OCI-LY3 (cell line): ENCODE results near the gene ETV7.

ENCODE experiments used
- H2AFZ ChIP-seq: fragments of 200-600, 300-600 bp; shearing (Covaris generic); 2 replicates; pipeline ENCODE4 v1.6.0; 2014; ENCODE audit warnings: antibody characterized with exemption, low read depth, low read length
- H3K27ac ChIP-seq: fragments of 200-600, 300-600 bp; sonication (generic); 2 replicates; pipeline ENCODE4 v1.5.1; 2014; ENCODE audit warnings: mild to moderate bottlenecking, low read length, moderate library complexity, mixed read lengths
- H3K27me3 ChIP-seq: fragments of 200-600, 300-600 bp; sonication (generic); 2 replicates; pipeline ENCODE4 v1.6.1; 2014; ENCODE audit warnings: low read depth, low read length, mixed read lengths
- H3K36me3 ChIP-seq: fragments of 200-600, 300-600 bp; sonication (generic); replicated peaks from 2 replicates; pipeline ENCODE3; 2014; ENCODE audit warnings: low read depth, low read length, mixed read lengths
- H3K4me1 ChIP-seq: fragments of 300-600, 200-600 bp; sonication (generic); 2 replicates; pipeline ENCODE4 v1.6.1; 2014; ENCODE audit warnings: low read length, mixed read lengths
- H3K4me2 ChIP-seq: fragments of 200-600, 300-600 bp; sonication (generic); 2 replicates; pipeline ENCODE4 v1.6.1; 2014; ENCODE audit warnings: low read length, mixed read lengths
- H3K4me3 ChIP-seq: fragments of 300-600, 200-600 bp; sonication (generic); 2 replicates; pipeline ENCODE4 v1.5.1; 2014; ENCODE audit warnings: antibody characterized with exemption, mild to moderate bottlenecking, low read length, moderate library complexity
- H3K79me2 ChIP-seq: fragments of 300-600, 200-600 bp; shearing (Covaris generic); 2 replicates; pipeline ENCODE4 v1.6.1; 2014; ENCODE audit warnings: mild to moderate bottlenecking, low read length, mixed read lengths
- H3K9ac ChIP-seq: fragments of 300-600, 200-600 bp; shearing (Covaris generic); 2 replicates; pipeline ENCODE4 v1.6.0; 2014; ENCODE audit warnings: mild to moderate bottlenecking, low read length, moderate library complexity
- H3K9me3 ChIP-seq: fragments of 200-600, 300-600 bp; shearing (Covaris generic); 2 replicates; pipeline ENCODE4 v1.6.1; 2014; ENCODE audit warnings: low read length, mixed read lengths; ENCODE audit not compliant: insufficient read depth
- H4K20me1 ChIP-seq: fragments of 200-600, 300-600 bp; sonication (generic); 2 replicates; pipeline ENCODE4 v1.6.1; 2016; ENCODE audit warnings: low read length, mixed read lengths; ENCODE audit not compliant: insufficient read depth
- EZH2phosphoT487 ChIP-seq: fragments of 200-600 bp; shearing (Covaris generic); IDR thresholded peaks from 2 replicates; pipeline ENCODE4 v1.6.1; 2018; ENCODE audit warnings: antibody characterized with exemption, mixed run types, low read depth
- TF ChIP-seq, protein P1 (sequence below): fragments of 200-600, 300-600 bp; sonication (generic); IDR thresholded peaks from 2 replicates; pipeline ENCODE4 v1.5.1; 2014; ENCODE audit warnings: antibody characterized with exemption, low read length, low read depth

Gene ETV7

DNA sequence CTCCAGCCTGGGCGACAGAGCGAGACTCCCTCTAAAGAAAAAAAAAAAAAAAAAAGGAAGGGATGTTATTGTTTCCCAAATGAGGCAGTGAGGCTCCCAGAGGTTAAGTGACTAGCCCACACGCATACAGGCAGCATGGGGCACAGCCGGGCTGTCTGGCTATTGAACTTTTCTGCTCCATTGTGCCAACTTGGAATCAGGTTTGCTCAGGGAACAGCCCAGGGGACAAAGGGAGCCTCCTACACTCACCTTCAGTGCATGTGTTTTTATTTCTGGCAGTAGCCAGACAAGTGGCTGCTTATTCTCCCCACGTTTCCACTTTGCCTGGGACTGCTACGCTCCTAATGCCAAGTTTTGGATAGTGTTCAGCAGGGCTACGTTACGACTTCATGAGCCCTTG lies 10.7 kb downstream of the ETV7 start:
- TF ChIP-seq, protein P1, sequence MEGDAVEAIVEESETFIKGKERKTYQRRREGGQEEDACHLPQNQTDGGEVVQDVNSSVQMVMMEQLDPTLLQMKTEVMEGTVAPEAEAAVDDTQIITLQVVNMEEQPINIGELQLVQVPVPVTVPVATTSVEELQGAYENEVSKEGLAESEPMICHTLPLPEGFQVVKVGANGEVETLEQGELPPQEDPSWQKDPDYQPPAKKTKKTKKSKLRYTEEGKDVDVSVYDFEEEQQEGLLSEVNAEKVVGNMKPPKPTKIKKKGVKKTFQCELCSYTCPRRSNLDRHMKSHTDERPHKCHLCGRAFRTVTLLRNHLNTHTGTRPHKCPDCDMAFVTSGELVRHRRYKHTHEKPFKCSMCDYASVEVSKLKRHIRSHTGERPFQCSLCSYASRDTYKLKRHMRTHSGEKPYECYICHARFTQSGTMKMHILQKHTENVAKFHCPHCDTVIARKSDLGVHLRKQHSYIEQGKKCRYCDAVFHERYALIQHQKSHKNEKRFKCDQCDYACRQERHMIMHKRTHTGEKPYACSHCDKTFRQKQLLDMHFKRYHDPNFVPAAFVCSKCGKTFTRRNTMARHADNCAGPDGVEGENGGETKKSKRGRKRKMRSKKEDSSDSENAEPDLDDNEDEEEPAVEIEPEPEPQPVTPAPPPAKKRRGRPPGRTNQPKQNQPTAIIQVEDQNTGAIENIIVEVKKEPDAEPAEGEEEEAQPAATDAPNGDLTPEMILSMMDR, result no peak
- no peak for TF ChIP-seq EZH2phosphoT487
- Histone ChIP-seq H3K9me3 (no peaks in the 10 kb centered on the region), H4K20me1 (no peaks in the 10 kb centered on the region), H3K4me1 (peaks cover 15% of the 10 kb centered on the region), H3K4me2 (no peak overlapping the region), H2AFZ (no peak overlapping the region), H3K27me3 (peaks cover 14% of the 10 kb centered on the region), H3K9ac (no peak overlapping the region), H3K27ac (no peak overlapping the region), H3K79me2 (no peaks in the 10 kb centered on the region), H3K4me3 (no peak overlapping the region), H3K36me3 (no peaks in the 10 kb centered on the region)

DNA sequence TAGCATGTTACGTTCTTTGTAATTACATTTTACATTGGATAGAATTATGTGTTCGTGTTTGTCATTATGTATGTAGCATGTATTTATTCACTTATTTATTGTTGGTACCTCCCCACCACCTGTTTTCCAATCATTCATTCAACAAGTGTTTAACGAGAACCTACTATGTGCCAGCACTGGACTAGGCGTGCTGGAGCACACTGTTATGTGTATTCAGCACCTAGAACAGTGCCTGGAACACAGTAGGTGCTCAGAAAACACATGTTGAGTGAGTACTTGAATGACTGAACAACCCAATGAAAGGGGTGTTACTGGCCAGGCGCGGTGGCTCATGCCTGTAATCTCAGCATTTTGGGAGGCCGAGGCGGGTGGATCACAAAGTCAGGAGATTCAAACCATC lies 11.3 kb downstream of the ETV7 start:
- H3K27ac ChIP-seq, result no peak overlapping the region
- TF ChIP-seq, protein P1, result no peak
- TF ChIP-seq EZH2phosphoT487, result no peak
- no peaks in the 10 kb centered on the region for H3K79me2 ChIP-seq
- H2AFZ ChIP-seq, result no peak overlapping the region
- H3K4me2 ChIP-seq, result no peak overlapping the region
- H3K9me3 ChIP-seq, result no peaks in the 10 kb centered on the region
- H4K20me1 ChIP-seq, result no peaks in the 10 kb centered on the region
- H3K27me3 ChIP-seq, result peaks cover 14% of the 10 kb centered on the region
- H3K4me3 ChIP-seq, result no peak overlapping the region
- H3K9ac ChIP-seq, result no peak overlapping the region
- peaks cover 15% of the 10 kb centered on the region for H3K4me1 ChIP-seq
- no peaks in the 10 kb centered on the region for H3K36me3 ChIP-seq

- H2AFZ ChIP-seq, result no peak overlapping the region
- no peak overlapping the region for H3K4me3 ChIP-seq
- H3K9ac ChIP-seq, result no peak overlapping the region
- no peaks in the 10 kb centered on the region for H3K9me3 ChIP-seq
- H3K27ac ChIP-seq, result no peak overlapping the region
- H3K36me3 ChIP-seq, result no peaks in the 10 kb centered on the region
- H4K20me1 ChIP-seq, result no peaks in the 10 kb centered on the region
- no peaks in the 10 kb centered on the region for H3K79me2 ChIP-seq
- H3K4me1 ChIP-seq, result peaks cover 15% of the 10 kb centered on the region
- TF ChIP-seq, protein P1, result no peak
- no peak for TF ChIP-seq EZH2phosphoT487
- H3K27me3 ChIP-seq, result peaks cover 14% of the 10 kb centered on the region
- no peak overlapping the region for H3K4me2 ChIP-seq
Measured at GRCh38 chr6:36375644-36376155, 11.8 kb downstream of the ETV7 start.

GRCh38 chr6:36374972-36375371 lies 12.5 kb downstream of the ETV7 start:
- no peak overlapping the region for H2AFZ ChIP-seq
- TF ChIP-seq, protein P1, result no peak
- TF ChIP-seq EZH2phosphoT487, result no peak

More at GRCh38 chr6:36374972-36375371, 12.5 kb downstream of the ETV7 start:
- Histone ChIP-seq H3K36me3 (no peaks in the 10 kb centered on the region), H3K4me2 (no peak overlapping the region), H3K27me3 (peaks cover 14% of the 10 kb centered on the region), H3K9me3 (no peaks in the 10 kb centered on the region), H3K79me2 (no peaks in the 10 kb centered on the region), H3K4me3 (no peak overlapping the region), H3K9ac (no peak overlapping the region), H4K20me1 (no peaks in the 10 kb centered on the region), H3K27ac (no peak overlapping the region), H3K4me1 (peaks cover 15% of the 10 kb centered on the region)
